ENCODE measurements around the gene FOXN3.

The FOXN3 gene, protein sequence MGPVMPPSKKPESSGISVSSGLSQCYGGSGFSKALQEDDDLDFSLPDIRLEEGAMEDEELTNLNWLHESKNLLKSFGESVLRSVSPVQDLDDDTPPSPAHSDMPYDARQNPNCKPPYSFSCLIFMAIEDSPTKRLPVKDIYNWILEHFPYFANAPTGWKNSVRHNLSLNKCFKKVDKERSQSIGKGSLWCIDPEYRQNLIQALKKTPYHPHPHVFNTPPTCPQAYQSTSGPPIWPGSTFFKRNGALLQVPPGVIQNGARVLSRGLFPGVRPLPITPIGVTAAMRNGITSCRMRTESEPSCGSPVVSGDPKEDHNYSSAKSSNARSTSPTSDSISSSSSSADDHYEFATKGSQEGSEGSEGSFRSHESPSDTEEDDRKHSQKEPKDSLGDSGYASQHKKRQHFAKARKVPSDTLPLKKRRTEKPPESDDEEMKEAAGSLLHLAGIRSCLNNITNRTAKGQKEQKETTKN

DNA sequence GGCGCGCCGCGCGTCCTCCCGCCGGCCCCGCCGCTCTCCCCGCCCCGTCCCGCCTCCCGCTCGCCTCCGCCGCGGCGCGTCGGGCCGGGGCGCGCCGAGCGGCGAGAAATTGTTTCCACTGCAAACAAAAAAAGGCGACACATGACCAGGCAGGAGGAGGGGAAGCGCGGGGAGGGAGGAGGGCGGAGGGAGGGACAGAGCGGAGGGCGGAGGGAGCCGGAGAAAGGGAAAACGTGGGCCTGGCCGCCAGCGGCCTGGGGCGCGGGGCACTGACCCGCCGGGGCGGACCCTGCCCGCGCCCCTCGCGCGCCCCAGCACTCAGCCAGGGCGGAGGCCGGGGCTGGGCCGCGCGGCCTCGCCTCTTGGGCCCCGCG is at the start of gene FOXN3:
Gene FOXN3, minus strand, starts transcription at position 143 of the 374 bp plus-strand sequence. CDS start 4,757 bp downstream, outside the sequence.
- DNase-seq (ENCODE audit: low spot score): peak; percentile 88

GRCh38 chr14:89466484-89466883 is 49.5 kb upstream of the FOXN3 start:
- DNase-seq (ENCODE audit: low spot score): peak; percentile 50

GRCh38 chr14:89465876-89466275 is 48.8 kb upstream of the FOXN3 start:
- no peak for DNase-seq (ENCODE audit: low spot score)

DNA sequence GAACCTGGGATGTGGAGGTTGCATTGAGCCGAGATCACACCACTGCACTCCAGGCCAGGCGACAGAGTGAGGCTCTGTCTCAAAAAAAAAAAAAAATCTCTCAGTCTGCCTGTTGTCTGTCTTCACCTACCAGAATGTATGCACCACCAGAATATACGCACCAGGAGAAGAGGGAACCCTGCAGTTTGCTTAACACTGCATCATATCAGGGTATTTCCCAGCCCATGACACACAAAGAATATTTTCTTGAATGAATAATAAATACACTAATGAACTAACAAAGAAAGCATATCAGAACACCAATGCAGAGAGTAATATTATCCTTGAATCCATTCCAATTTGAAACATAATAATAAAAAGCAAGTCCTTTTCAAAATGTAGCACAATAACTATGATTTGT is 44.2 kb upstream of the FOXN3 start:
- DNase-seq (ENCODE audit: low spot score): no peak

GRCh38 chr14:89458713-89459420 is 41.8 kb upstream of the FOXN3 start:
- DNase-seq (ENCODE audit: low spot score): no peak

- no peak for DNase-seq (ENCODE audit: low spot score)
These were observed 40.0 kb upstream of the FOXN3 start for GRCh38 chr14:89457007-89457406.

- DNase-seq (ENCODE audit: low spot score): no peak
These were observed 38.4 kb upstream of the FOXN3 start for GRCh38 chr14:89455412-89455811.

DNA sequence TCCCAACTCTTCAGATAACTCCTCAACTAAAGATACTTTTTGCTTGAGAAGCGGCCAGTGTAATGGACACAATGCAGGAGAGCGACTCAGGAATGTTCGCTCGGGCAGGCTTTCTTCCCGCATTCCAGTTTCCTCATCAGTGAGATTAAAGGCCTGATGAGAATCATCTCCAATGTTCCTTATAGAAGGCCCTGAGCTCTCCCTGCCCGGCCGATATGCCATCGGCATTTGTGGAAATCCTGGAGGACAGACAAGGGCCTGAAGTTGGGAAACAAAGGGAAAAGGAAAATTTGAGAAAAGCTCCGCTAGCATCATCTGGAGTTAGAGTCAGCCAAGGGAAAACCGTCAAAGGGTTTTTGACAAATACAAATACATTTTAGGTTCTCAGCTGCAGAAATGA is 38.0 kb upstream of the FOXN3 start:
- no peak for DNase-seq (ENCODE audit: low spot score)

DNA sequence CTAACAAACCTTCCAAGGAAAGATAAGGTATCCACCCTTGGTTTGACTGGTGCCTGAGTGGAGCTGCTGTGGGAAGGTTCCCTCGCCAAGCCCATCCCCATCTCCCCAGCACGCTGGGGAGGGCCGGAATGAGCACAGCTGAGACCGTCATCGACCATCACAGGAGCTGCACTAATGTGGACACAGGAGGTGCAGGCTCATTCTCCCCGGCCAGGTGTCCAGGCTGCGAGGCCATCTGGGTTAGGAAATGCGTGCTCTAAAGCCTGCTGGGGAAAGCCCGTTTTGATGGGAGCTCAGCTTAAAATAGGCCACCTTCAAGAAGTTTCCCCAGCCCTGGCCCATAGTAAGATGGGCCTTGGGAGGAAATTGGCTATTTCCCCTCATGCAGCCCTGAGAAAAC is 35.2 kb upstream of the FOXN3 start:
- DNase-seq (ENCODE audit: low spot score): no peak

- DNase-seq (ENCODE audit: low spot score): no peak
These were observed 34.2 kb upstream of the FOXN3 start for GRCh38 chr14:89451229-89451628.

- DNase-seq (ENCODE audit: low spot score): no peak
These were observed 30.3 kb upstream of the FOXN3 start for GRCh38 chr14:89447182-89447944.

DNA sequence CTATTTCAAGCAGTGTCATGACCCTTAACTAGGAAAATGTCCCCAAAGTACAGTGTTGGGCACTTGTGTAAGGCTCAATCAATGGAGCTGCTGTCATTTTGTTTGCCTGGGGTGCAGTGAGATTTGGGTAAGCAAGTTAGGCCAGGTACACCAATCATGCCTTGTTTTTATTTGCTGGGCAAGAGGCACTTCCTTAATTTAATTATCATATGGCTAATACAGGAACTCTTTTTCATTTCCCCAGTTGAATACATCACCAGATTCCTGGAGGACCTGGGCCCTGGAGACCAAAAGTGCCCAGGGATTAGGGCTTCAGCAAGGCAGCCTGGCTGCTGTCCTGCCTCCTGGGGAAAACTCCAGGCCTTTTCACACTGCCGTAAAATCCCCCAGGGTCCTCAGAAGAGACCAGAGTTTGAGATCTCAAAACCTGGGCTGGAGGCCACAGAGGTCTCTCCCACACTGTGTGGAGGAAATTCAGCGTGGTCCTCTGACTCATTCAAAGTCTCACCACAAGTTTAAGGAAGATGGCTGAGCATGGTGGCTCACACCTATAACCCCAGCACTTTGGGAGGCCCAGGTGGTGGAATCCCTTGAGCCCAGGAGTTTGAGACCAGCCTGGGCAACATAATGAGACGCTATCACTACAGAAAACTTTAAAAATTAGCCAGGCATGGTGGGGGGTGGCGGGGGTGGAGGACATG is 28.4 kb upstream of the FOXN3 start:
- peak; percentile 41 for DNase-seq (ENCODE audit: low spot score)

- no peak for DNase-seq (ENCODE audit: low spot score)
These were observed 27.6 kb upstream of the FOXN3 start for GRCh38 chr14:89444516-89445125.

DNA sequence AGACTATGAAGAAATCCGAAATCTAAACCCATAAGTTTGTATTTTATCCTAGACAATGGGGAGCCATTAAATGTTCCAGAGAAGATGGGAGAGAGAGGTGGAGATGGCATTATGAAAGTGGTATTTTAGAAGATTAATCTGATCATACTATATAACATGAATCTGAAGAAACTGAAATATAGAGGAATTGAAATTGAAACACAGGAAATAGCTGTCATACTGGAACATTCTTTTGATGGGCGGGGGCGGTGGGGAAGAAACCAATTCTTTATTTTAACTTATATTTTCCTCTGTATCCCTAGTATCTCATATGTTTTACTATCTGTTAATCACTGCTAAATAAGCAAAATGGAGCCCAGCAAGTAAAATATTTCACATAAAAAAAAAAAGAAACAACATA is 27.0 kb upstream of the FOXN3 start:
- DNase-seq (ENCODE audit: low spot score): no peak

DNA sequence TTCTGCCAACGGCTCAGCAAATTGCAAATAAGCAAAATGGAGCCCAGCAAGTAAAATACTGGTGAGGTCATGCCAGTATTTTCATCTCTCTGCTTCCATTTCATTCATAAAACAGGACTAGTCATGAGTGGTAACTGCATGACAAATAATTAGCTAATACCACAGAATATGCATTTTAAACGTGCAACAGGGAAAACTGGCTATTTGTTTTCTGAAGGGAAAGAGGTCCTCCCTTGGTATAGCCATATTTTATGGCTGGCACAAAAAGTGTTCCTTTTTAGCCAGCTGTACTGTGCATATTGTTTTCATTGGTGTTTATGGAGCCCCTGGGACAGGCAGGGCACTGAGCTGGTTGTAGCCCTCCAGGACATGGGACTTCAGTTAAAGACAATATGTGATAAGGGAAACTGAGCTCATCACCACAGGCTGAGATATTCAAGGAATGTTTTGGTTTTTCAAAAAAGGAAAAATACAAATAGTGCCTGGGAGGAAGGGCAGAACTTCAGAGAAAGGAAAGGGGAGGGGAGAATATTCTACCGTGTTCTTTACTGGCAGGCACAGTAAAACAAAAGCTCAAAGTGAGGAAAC is 26.1 kb upstream of the FOXN3 start:
- no peak for DNase-seq (ENCODE audit: low spot score)

DNA sequence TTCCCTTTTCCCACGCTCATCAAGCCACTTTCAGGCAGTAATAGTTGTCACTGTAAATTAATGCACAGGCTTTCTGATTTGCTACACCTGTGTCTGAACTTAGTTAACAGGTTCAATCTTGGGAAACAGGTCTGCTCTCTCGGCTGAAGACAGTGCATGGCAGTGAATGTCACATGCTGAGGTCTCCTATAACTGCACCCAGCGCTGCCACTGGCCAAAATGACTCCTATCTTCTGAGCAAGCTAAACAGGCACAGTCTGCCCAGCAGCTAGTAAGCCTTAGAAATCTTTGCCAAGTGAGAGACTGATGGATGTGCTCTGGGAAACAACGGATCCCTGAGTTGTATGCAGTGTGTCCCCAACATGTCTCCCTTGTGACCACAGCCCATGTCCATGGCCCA is 25.2 kb upstream of the FOXN3 start:
- no peak for DNase-seq (ENCODE audit: low spot score)

- DNase-seq (ENCODE audit: low spot score): no peak
These were observed 24.2 kb upstream of the FOXN3 start for GRCh38 chr14:89440986-89441909.

GRCh38 chr14:89435892-89436656 is 19.0 kb upstream of the FOXN3 start:
- no peak for DNase-seq (ENCODE audit: low spot score)

- no peak for DNase-seq (ENCODE audit: low spot score)
These were observed 18.5 kb upstream of the FOXN3 start for GRCh38 chr14:89435492-89435891.

All from CD4-positive, alpha-beta T cell treated with Interleukin-15 for 4 hours (primary cell).